NCI-H2196 (cell line): ENCODE data around the gene RANBP1.

ENCODE experiments used
- DNase-seq: peaks from one replicate; lab custom pipeline; 2025; ENCODE audit not compliant: unreplicated experiment; lab: John Stamatoyannopoulos, UW

Gene RANBP1

GRCh38 chr22:20107951-20108756, 7.8 kb upstream of the RANBP1 start:
- no peak for DNase-seq

GRCh38 chr22:20108757-20109230, 7.1 kb upstream of the RANBP1 start:
- DNase-seq: no peak

- DNase-seq: no peak
Measured at GRCh38 chr22:20109411-20110358, 6.2 kb upstream of the RANBP1 start.

DNA sequence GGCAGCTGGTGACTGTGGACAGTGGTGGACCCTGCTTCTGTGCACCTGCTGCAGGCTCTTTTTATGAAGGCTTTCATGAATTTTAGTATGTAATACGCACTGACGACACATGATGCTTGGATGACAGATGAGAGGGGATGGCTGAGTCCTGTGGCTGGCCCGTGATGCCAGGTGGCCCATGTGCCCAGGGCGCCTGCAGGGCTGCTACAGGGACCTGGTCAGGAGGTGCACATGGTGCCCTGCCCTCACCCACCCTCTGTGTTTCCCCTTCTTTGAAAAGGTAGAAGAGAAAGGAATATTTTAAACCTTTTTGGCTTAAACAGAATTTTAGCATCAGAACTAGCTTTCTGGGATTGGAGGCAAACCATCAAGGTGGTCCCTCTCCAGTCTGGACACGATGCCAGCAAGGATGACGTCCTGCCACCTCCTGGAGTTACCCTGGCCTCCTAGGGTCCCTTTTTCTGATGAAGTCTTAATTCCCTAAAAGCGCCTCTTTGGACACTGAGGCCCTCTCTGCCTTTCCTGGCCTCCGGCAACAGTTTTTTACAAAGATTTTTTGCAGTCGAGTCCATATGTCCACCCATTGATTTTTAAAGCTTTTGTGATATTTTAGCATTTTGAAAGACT, 5.4 kb upstream of the RANBP1 start:
- DNase-seq: no peak

DNA sequence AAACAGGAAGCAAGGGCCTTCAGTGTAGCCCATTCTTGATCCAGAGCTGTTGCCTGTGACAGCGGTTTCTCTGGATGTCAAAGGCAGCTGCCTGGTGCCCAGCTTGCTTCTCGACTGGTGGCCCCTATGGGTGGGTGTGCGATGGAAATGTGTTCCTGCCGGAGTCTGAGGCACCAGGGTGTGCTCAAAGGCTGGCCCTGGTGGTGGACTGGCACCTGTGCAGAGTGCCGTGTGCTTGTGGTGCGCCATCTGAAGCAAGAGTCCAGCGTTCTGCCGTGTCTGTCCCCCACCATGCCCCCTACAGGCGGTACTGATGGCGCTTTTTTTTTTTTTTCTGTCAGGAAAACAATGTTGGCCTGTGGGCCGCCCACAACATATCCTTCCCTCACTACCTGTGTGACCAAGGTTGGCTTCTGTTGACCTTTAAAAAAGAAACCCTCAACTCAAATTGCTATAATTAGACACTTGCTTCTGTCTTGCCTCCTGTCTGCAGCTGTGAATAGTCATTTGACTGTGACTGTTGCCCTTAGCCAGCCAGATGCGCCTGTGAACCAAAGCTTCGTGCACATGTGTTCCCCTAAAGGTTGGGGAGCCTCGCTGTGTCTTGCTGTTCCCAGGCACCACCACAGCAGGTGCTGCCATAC, 4.7 kb upstream of the RANBP1 start:
- peak; percentile 7 for DNase-seq

DNA sequence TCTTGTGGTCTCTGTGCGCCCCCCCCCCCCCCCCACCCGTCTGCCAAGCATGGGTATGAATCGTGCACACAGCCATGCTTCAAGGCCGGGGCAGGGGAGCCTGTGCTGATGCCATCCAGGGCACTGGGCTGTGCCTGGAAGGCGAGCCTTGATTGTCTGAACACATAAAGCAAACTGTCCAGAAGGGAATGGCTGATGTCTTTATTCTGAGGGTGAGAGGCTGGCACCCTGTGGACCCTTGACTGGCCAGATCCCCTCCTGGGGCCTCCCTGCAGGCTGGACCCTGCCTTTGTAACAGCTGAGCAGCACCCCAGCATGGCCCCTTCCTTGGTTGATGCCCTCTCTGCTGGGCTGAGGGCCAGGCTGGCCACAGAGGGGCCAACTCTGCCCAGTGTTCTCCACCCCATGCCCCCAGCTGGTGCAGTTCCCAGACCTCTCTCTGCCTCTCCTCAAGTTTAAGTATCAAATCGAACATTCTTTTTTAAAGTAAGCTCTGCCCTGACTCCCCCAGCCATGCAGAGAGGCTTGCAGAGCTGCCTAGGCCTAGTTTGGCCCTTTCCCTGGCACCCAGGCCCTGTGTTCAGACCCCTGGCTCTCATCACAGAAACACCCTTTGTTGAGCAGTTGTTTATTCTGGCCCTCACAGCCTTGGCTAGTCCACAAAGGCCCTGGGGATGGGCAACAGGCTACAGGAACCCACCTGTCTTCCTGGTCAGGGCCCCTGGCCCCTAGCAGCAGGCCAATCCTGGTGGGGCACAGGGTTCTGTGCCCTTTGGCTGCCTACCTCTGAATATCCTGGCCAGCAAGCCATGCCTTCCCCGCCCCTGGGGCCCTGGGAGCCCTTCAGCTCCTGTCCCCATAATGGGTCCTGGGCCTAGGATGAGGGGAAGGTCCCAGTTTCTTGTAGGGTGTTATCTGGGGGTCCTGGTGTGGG, 3.9 kb upstream of the RANBP1 start:
- DNase-seq: no peak

DNA sequence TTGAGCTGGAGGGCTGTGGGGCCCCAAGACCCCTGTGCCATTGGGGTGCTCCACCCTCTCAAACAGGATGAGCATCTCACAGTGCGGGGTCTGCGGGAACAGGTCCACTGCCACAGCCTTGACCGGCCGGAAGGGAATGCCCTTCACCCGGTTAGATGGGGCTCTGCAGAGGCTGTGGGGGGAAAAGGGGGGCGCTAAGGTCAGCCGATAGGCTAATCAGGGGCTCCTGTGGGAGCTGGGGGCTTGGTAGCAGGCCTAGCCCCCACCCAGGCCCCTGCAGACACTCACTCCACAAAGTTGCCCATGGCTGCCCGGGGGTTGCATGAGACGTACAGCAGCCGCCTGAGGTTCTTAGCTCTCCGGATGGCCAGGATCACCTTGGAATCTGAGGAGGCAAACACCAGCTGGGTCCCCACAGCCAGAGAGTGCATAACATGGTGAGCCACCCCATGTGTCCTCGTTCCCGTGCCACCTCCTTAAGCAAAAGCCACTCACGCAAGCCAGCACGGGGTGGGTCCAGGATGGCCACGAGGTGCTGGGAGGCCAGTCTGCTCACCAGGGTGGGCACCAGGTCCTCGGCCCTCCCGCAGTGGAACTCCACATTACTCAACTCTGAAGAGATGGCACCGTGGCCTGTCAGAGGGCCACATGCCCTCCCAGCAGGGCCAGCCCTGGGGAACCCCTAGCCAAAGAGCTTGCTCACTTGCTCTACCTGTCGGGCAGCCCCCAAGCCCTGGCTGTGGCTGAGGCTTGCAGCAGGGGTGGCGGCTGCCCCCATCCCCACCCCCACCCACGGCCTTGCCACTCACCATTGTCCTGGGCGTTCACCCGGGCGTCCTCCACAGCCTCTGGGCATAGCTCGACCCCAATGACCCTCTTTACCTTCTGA, 3.0 kb upstream of the RANBP1 start:
- no peak for DNase-seq

DNA sequence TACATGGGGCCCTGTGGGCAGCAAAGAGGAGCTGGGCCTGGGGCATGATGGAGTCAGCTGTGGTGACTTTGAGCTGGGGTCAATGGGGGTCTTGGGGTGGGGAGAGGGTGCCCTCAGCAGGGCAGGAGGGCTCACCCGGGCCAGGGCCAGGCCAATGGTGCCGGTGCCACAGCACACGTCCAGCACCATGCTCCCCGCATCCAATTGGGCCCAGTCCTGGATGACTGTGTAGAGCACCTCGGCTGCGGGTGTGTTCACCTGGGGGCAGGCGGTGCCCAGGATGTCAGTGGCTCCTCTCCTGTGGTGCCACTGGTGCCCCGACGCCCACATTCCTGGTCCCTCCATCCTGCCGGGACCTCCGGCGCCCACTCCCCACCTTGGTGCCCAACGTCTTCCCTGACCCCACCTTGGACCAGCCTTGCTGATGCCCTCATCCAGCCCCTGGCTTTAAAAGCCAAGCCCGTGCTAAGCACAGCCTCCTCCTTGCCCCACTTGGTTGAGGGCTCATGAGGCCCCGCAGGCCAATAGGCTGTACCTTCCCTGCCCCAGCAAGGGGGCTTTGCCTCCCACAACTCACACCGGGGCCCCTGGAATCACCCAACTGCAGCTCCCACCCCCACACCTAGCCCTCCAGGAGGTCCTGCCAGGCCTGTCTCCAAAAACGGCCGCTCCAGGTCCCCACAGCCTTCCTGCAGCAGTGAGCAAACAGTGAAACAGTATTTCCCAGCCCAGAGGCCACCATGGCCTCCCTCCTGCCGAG, 2.2 kb upstream of the RANBP1 start:
- DNase-seq: no peak

GRCh38 chr22:20114506-20115475, 1.1 kb upstream of the RANBP1 start:
- no peak for DNase-seq

GRCh38 chr22:20116376-20116950, 559 bp downstream of the RANBP1 start:
- DNase-seq: no peak

DNA sequence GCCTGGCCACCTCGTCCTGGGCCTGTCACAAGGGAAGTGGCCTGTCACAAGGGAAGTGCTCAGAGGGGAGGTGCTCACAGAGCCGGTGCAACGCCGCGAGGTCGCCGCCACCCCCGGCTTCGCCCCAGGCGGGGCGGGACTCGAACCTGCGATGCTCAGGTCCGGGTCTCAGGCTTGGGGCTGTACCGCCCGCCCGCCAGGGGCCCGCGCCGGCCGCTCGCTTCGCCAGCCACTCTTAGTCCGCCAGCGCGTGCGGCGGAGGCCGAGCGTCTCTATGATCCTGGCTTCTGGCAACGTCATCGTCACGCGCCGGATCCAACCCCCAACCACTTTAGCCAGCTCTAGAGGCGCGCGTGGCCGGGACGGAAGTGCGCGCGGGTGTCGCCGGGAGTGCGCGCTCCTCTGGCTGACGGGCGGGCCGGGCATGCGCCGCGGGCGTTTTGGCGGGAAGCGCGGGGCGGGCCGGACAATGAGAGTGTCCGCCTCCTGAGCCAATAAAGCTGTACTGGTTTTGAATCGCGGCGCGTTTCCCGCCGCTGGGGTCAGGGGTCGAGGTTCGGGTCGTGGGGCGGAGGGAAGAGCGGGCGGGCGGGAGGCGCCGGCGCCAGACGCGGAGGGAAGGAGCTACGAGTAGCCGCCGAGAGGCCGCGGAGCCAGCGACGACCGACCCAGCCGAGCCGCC, 1.2 kb downstream of the RANBP1 start, which contains the start of gene TRMT2A:
Gene TRMT2A (minus strand): TSS at position 276 of the 682 bp plus-strand sequence. CDS start 320 bp downstream, outside the sequence.
- peak; percentile 91 for DNase-seq

DNA sequence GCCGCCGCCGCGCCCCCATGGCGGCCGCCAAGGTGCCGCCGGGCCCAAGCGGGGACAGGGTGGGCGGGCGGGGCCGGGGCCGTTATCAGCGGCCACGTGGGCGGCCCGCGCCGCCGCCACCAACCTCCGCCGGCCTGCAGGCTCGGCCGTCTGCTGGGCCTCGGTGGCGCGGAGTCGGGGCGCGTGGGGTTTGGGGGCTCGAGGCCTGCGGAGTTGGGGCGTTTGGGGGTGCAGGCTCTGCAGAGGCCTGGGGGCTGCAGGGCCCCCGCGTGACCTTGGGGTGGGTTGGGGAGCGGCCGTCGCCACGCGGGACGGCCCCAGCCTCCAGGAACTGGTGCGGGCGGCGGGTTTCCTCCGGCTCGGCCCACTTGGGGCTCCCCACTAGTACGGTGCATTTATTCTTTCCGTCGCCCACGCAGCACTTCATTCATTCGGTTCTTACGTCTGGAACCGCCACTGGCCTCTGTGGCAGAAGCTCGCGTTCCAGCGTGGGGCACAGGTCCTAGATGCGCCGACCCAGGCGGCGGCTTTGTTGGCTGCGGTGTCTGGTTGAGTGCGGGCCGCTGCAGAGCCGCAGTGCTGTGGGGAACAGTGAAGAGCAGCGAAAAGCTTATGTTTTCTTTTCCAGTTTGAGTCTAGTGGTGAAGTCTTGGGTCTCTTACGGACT, 1.9 kb downstream of the RANBP1 start:
- DNase-seq: no peak

GRCh38 chr22:20118300-20119020, 2.6 kb downstream of the RANBP1 start:
- no peak for DNase-seq

- no peak for DNase-seq
Measured at GRCh38 chr22:20121856-20122415, 6.0 kb downstream of the RANBP1 start.
